ENCODE data around the gene FAM170B.

DNA sequence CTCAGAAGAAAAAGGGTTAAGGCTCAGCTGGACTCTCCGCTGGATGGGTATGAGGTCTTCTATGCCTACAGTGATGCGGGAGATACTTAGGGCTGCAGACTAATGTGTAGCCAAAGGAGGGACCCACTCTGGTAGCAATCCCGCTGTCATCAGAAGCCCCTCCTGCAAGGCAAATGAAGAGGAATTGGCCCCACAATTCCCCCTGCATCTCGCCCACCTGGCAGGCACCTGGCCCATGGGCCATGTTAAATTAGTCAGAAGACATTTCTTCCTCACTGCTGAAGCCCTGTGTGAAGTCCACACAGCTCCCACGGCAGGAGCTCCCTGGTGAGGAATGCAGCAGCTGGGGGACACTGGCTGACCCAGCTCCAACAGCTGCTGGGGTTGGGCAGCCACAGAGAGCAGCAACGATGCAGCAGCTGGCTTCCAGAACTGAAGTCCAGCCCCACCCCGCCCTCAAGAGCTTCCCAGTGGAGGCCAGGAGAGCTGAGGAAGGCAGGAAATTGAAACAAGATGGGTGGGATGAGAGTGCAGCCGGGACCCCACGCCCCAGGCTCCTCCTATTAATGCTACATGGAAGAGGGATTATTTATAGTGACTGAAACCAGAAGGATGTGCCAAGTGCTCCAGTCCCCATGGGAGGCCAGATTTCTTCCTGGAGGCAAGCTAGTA, 24.0 kb downstream of the FAM170B start:
- TF ChIP-seq EZH2phosphoT487 (IDR thresholded peaks at IDR 0.05; ENCODE audit: insufficient read depth, low read depth) = no peak
- no peak for TF ChIP-seq EZH2 (IDR thresholded peaks at IDR 0.05; ENCODE audit: insufficient read depth, poor library complexity, severe bottlenecking)
